ENCODE results near the gene ZNF574.
A peak's percentile ranks its signal among the peaks of the same experiment; 100 is the strongest.

The ZNF574 gene

DNA sequence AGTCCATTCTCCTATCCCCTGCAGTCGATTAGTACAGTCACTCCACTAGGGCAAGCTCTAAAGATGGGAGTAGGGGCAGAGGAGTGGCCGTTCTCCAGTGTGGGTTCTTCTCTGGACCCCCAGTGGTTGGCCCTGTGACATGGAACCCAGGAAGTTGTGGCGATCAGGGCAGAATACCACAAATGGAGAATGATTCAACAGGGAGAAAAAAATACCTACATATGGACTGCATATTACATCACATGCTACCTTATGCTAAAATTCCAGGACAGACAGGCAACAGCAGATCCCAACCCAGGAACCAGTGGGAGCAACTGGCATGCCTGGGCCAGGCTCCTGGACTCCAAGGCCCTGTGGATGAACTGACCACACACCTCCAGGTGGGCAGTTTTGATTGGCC is 35.8 kb downstream of the ZNF574 start:
- TF ChIP-seq, protein P1, sequence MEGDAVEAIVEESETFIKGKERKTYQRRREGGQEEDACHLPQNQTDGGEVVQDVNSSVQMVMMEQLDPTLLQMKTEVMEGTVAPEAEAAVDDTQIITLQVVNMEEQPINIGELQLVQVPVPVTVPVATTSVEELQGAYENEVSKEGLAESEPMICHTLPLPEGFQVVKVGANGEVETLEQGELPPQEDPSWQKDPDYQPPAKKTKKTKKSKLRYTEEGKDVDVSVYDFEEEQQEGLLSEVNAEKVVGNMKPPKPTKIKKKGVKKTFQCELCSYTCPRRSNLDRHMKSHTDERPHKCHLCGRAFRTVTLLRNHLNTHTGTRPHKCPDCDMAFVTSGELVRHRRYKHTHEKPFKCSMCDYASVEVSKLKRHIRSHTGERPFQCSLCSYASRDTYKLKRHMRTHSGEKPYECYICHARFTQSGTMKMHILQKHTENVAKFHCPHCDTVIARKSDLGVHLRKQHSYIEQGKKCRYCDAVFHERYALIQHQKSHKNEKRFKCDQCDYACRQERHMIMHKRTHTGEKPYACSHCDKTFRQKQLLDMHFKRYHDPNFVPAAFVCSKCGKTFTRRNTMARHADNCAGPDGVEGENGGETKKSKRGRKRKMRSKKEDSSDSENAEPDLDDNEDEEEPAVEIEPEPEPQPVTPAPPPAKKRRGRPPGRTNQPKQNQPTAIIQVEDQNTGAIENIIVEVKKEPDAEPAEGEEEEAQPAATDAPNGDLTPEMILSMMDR (IDR thresholded peaks at IDR 0.05), result no peak
- Histone ChIP-seq H3K9ac (no peak overlapping the region), H3K36me3 (ENCODE audit: control insufficient read depth, insufficient read depth, low read length) (no peaks in the 10 kb centered on the region), H3K4me2 (ENCODE audit: low read length) (no peak overlapping the region), H3K4me1 (peaks cover 26% of the 10 kb centered on the region), H3K4me3 (ENCODE audit: low read depth, low read length) (no peak overlapping the region), H2AFZ (no peak overlapping the region), H3K79me2 (no peaks in the 10 kb centered on the region), H3K27ac (no peak overlapping the region), H3K27me3 (ENCODE audit: control insufficient read depth, insufficient read depth, low read length) (no peaks in the 10 kb centered on the region), H3K9me3 (ENCODE audit: control insufficient read depth, low read length) (no peaks in the 10 kb centered on the region)

DNA sequence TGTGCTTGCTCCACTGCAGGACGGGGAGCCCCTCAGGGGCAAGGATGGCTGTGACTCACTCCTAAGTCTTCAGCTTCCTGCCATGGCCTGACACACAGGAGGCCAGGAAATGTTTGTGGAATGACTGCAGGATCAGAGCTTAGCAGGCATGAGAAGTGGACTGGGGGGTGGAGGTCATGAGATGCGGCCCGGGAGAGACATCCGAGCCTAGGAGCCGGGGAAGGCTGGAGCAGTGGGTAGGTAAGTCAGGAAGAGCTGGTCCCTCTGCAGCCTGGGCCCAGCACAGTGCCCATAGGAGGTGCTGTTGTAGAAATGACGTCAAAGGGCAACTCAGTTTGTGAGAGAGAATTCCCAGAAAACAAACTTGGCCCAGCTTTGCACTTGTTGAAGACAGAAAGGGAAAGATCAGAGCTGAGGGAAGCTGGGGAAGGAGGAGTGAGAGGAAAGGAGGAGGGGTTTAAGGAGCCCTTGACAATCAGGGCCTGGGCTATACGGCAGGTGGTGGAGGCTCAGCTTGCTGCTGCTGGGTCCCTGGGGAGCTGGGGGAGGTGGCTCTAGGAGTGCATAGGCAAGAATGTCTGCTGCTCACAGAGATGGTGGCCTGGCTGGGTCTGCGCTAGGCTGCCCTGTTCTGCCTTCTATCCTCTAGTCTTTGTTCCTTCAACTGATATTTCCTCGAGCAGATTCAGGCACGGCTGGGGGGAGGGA is 37.8 kb downstream of the ZNF574 start:
- Histone ChIP-seq H3K4me3 (ENCODE audit: low read depth, low read length) (no peak overlapping the region), H3K27ac (peak overlapping the region; percentile 84), H3K79me2 (no peaks in the 10 kb centered on the region), H3K27me3 (ENCODE audit: control insufficient read depth, insufficient read depth, low read length) (no peaks in the 10 kb centered on the region), H2AFZ (peak overlapping the region; percentile 79), H3K9me3 (ENCODE audit: control insufficient read depth, low read length) (no peaks in the 10 kb centered on the region), H3K36me3 (ENCODE audit: control insufficient read depth, insufficient read depth, low read length) (no peaks in the 10 kb centered on the region), H3K9ac (no peak overlapping the region), H3K4me1 (peaks cover 24% of the 10 kb centered on the region), H3K4me2 (ENCODE audit: low read length) (peak overlapping the region; percentile 10)
- TF ChIP-seq, protein P1 (IDR thresholded peaks at IDR 0.05), result no peak

DNA sequence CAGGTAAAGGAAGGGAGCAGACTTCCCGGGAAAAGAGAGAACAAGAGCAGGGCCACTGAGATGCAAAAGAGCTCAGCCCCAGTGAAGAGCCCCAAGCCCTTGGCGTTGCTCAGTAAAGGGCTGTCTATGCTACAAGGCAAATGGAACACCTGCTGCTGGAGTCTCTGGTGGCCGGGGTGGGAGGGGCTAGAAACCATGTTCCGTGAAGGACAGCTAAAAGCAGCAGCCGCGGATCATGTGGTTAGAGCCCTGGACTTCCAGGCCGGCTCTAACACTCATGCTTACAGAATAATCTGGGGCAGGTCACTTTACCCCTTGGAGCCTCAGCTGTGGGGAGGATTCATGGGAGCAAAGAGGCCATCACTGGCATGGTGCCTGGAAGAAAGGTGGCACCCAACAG is 38.4 kb downstream of the ZNF574 start:
- Histone ChIP-seq H3K9ac (no peak overlapping the region), H3K4me3 (ENCODE audit: low read depth, low read length) (no peak overlapping the region), H3K79me2 (no peaks in the 10 kb centered on the region), H3K4me2 (ENCODE audit: low read length) (peak overlapping the region; percentile 10), H3K9me3 (ENCODE audit: control insufficient read depth, low read length) (no peaks in the 10 kb centered on the region), H3K36me3 (ENCODE audit: control insufficient read depth, insufficient read depth, low read length) (no peaks in the 10 kb centered on the region), H3K27me3 (ENCODE audit: control insufficient read depth, insufficient read depth, low read length) (no peaks in the 10 kb centered on the region), H2AFZ (peak overlapping the region; percentile 79), H3K4me1 (peaks cover 18% of the 10 kb centered on the region), H3K27ac (peak overlapping the region; percentile 84)
- TF ChIP-seq, protein P1 (IDR thresholded peaks at IDR 0.05), result no peak

DNA sequence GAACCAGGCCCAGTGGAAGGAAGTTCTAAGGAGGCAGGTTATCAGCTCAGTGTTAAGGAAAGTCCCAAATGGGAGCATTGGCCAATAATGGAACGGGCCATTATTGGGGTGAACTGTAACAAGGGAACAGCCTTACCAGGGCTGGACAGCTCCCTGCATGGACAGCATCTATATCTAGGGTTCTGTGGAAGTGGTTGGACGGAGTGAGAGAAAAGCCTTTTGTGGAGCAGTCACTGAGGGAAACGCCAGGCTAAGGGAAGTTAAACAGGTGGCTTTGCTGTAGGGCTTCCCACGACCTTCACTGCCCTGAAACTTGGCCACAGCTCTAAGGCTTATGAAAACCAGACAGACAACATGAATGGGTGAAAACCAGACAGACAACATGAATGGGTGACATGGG is 39.3 kb downstream of the ZNF574 start:
- Histone ChIP-seq H3K27ac (peak overlapping the region; percentile 84), H3K27me3 (ENCODE audit: control insufficient read depth, insufficient read depth, low read length) (no peaks in the 10 kb centered on the region), H3K9me3 (ENCODE audit: control insufficient read depth, low read length) (no peaks in the 10 kb centered on the region), H3K4me1 (peaks cover 18% of the 10 kb centered on the region), H3K36me3 (ENCODE audit: control insufficient read depth, insufficient read depth, low read length) (no peaks in the 10 kb centered on the region), H3K4me3 (ENCODE audit: low read depth, low read length) (no peak overlapping the region), H2AFZ (no peak overlapping the region), H3K4me2 (ENCODE audit: low read length) (no peak overlapping the region), H3K79me2 (no peaks in the 10 kb centered on the region), H3K9ac (no peak overlapping the region)
- TF ChIP-seq, protein P1 (IDR thresholded peaks at IDR 0.05), result no peak

DNA sequence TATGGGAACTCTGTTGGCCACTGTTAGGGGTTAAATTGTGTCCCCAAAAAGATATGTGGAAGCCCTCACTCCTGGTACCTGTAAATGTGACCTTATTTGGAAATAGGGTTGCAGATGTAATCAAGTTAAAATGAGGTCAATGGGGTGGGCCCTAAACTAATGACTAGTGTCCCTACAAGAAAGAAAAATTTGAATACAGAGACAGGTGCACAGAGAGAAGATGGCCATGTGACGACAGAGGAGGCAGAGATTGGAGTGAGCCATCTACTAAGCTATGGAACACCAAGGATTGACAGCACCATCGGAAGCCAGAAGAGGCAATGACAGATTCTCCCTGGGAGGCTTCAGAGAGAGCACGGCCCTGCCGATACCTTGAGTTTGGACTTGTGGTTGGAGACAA is 39.7 kb downstream of the ZNF574 start:
- H3K79me2 ChIP-seq, result no peaks in the 10 kb centered on the region
- no peak overlapping the region for H3K9ac ChIP-seq
- H3K4me3 ChIP-seq (ENCODE audit: low read depth, low read length), result no peak overlapping the region
- TF ChIP-seq, protein P1 (IDR thresholded peaks at IDR 0.05), result no peak
- H3K9me3 ChIP-seq (ENCODE audit: control insufficient read depth, low read length), result no peaks in the 10 kb centered on the region
- no peak overlapping the region for H3K4me2 ChIP-seq (ENCODE audit: low read length)
- H3K4me1 ChIP-seq, result peaks cover 18% of the 10 kb centered on the region
- no peak overlapping the region for H2AFZ ChIP-seq
- no peaks in the 10 kb centered on the region for H3K36me3 ChIP-seq (ENCODE audit: control insufficient read depth, insufficient read depth, low read length)
- no peaks in the 10 kb centered on the region for H3K27me3 ChIP-seq (ENCODE audit: control insufficient read depth, insufficient read depth, low read length)
- H3K27ac ChIP-seq, result no peak overlapping the region

All from parathyroid adenoma (tissue), 2 donors.